GM20000 (cell line): ENCODE data around the gene ASTL.

ENCODE experiments used
- DNase-seq: peaks from one replicate; pipeline ENCODE4 v3.0.0; 2012; ENCODE audit warnings: low spot score
- CTCF ChIP-seq: IDR thresholded peaks from 2 replicates; pipeline ENCODE4 v1.5.1; 2012; ENCODE audit warnings: mild to moderate bottlenecking, control low read depth; ENCODE audit errors: extremely low read depth, missing control alignments

Gene ASTL

DNA sequence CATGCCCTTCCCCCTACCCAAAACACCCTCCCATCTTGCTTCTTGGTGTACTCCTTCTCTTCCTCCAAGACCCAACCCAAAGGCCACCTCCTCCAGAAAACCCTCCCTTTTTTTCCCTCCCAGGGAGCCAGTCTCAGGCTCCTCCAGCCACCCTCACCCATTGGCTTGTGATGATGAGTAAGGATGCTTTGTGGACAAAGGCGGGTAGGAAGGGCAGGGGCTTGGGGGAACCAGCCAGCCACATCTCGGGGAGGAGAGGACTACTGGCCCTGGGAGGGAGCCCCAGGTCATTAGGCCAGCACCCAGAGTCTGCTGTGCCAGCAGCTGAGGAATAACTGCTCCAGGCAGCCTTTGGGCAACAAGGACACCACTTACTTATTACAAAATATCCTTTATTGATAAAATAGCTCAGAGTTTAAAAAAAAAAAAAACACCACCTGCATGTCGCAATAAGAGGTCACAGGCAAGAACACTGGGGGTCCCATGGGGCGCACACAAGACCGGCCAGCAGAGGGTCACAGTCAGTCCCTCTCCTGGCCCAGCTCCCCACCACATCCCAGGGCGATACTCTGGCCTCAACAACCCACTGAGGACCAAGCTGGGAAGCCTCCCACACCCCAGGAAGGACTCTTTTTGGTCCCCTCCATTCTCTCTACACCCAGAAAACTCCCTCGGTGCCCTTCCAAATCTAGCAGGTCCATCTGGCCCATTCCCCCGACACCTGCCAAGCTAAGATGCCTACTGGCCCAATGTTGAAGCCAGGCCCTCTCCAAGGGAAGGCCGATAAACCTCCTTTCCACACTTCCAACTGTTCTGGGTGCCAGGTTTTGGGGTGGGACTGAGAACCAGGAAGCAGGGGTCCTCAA, 25.6 kb downstream of the ASTL start:
- no peak for DNase-seq
- no peak for TF ChIP-seq CTCF

DNA sequence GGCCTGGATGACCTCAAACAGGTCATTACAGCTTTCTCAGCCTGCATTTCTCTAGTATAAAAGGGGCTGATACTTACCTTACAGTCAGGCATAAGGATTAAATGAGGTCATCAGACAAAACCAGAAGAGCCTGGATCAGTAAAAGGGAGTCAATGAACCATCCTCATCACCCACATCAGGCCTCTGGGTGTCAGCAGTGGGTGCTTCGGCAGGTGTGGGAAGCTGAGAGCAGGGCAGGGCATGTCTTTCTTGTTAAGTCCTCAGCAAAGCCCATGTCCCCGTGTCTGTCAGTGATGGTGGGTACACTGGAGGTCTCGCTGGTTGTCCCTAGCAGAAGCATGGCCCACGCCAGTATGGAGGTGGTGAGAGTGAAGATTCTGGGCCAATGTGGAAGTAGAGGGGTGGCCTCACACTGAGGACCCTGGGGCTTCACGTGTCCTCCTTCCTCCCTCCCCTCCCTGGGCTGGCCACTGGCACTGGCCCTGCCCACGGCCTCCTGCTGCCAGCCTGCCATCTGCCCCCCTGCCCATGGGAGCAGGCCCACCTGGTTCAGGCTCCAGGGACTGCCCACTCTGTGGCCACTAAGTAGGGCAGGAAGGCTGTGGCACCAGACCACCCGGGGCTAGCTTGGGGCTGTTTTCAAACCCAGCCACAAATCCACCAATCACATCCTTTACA, 26.3 kb downstream of the ASTL start:
- DNase-seq: no peak
- no peak for TF ChIP-seq CTCF

- no peak for TF ChIP-seq CTCF
- no peak for DNase-seq
Observed at GRCh38 chr2:96111257-96111640, 27.1 kb downstream of the ASTL start.

DNA sequence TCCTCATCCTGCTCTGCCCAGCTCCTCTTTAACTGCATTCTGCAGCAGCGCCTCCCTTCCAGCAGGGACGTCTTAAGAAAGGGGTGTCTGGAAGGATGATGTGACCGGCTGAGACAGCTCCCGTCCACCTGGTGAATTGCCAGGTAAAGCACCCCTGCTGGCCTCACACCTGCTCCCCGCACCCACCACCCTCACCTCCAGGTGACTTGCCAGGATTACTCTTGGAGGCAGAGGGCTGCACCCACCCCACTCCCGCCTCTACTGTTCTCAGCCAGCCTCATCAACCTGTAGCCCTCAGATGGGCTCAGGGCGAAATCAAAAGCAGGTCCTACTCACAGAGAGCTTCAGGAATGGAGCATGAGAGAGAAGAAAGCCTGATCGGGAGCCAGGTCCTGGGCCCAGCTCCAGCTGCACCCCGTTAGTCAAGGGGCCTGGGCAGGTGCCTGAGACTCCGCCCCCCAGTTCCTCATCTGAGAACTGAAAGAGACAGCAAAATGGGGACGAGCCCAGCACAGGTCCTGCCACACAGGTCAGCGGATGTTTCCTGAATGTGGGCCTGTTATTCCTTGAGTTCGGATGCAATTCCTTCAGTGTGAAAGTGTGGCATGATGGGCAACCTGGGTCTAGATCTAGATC, 27.6 kb downstream of the ASTL start:
- DNase-seq: no peak
- no peak for TF ChIP-seq CTCF

DNA sequence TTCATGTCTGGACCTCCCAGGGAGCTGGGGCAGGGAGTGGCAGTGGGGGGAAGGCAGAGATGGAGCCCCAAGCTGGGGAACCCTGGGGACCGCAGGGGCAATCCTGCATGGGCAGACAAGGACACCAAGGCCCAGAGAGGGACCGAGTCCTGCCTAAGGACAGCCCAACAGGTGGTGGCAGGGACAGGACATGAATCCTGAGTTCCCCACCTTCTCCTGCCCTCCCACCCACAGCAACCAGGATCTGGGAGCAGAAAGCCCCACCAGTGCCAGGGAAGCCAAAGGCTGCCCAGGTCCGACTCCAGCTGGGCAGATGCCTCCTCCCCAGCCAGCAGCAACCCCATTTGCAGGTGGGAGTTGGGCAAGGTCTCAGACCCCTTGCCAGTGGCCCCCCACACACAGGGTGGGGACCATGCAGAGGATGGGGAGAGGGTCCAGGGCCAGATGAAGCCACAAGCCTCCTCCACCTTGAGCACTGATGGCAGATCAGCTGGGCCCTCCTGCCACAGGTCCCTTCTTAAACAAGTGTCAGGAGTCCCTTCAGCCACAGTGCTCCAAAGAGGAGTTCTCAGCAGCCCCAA, 28.3 kb downstream of the ASTL start:
- no peak for DNase-seq
- no peak for TF ChIP-seq CTCF

DNA sequence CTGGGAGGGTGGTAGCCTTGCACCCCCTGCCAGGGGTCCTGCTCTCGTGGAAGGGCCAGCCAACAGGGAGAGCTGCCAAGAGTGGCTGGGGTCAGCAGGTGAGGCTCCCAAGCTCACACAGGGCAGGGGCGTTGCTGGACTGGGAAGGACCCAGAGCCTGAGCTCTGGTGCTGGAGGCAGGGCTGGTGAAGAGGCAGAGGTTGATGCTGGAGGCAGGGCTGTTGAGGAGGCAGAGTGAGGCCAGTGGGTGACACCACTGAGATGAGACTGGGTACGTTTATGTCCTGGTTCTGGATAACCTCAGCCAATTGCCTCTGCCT, 29.0 kb downstream of the ASTL start:
- TF ChIP-seq CTCF: no peak
- DNase-seq: no peak
